ENCODE measurements around the gene SPEF1. TPM values are rescaled to one million over a fixed set of nuclear protein-coding genes. Genes with fewer than 3 reads are reported as not detected.

The SPEF1 gene
- total RNA-seq (2012; rRNA removed) (under 0.01 TPM in 1 of 2 replicates, not detected in the other), polyA plus RNA-seq (2012; rRNA removed) (0.15 and 0.26 TPM in 2 replicates), Bru-seq, nascent RNA (percentile 28 among the genes with signal in this experiment), BruChase-seq, experiment 1, labeled RNA remaining after a 6-hour chase (percentile 23 among the genes with signal in this experiment), BruChase-seq, experiment 2, labeled RNA remaining after a 2-hour chase (percentile 7 among the genes with signal in this experiment)
- polyA plus RNA-seq (2012; cell fraction: cytosol; rRNA removed), result 0.30 and 0.54 TPM in 2 replicates
- polyA plus RNA-seq (2012; cell fraction: nucleus; rRNA removed; ENCODE audit: low replicate concordance), result 0.58 and 0.99 TPM in 2 replicates
- long read RNA-seq, result 0 reads

DNA sequence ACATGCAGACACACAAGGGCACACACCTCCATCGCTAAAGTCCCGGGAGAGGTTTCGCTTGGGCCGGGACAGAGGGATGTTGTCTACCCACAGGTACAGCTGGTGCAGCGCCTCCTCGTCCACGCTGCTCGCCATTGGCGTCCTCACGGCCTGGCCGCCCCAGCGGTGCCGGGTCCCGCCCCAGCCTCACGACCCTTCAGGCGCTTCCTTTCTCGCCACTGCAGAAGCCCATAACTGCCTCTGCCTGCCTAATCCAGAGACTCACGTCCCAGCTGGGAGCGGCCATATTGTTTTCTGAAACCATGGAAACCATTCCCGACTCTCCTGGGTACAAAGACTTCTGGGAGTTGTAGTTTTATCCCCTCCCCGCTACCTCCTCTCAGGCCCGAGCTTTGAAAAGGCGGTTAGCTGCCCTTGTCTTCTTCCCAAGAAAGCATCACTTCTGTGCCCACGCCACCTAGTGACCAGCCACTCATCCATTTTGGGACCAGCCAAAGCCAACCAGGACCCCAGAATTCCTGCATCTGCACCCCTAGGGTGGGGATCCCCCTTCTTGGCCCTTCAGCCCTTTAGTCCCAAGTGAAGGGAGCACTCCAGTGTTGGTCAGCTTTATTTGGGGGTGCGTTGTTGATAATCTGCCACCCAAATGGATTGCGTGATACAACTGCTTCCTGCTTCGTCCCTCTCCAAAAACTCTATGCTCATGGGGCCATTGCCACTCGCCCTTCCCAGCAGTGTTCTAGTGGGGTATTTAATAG lies at the start of gene SPEF1:
SPEF1 (minus strand) TSS at position 296 of the 758 bp plus-strand sequence; CDS start at position 135, 161 bp downstream.
- ATAC-seq (ENCODE audit: low read depth) (peak; percentile 75), DNase-seq (peak; percentile 92)
- no peak within 1 kb of the TSS for H2BK20ac ChIP-seq (ENCODE audit: low read depth, low read length)
- TF ChIP-seq CEBPB (IDR thresholded peaks at IDR 0.05; ENCODE audit: low read depth, low read length), result no peak
- TF ChIP-seq CHD1 (IDR thresholded peaks at IDR 0.05; ENCODE audit: low read depth, low read length), result no peak
- TF ChIP-seq, protein P1, sequence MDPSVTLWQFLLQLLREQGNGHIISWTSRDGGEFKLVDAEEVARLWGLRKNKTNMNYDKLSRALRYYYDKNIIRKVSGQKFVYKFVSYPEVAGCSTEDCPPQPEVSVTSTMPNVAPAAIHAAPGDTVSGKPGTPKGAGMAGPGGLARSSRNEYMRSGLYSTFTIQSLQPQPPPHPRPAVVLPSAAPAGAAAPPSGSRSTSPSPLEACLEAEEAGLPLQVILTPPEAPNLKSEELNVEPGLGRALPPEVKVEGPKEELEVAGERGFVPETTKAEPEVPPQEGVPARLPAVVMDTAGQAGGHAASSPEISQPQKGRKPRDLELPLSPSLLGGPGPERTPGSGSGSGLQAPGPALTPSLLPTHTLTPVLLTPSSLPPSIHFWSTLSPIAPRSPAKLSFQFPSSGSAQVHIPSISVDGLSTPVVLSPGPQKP (IDR thresholded peaks at IDR 0.05; ENCODE audit: borderline replicate concordance, low read depth, low read length), result no peak
- TF ChIP-seq BHLHE40 (IDR thresholded peaks at IDR 0.05; ENCODE audit: low read depth, low read length), result no peak
- TF ChIP-seq POLR2A (IDR thresholded peaks at IDR 0.05; ENCODE audit: low read depth, low read length), result 0 out of 2 replicates have a peak, but pooled peaks have one; percentile 14
- TF ChIP-seq MXI1 (IDR thresholded peaks at IDR 0.05; ENCODE audit: borderline replicate concordance, low read depth, low read length), result peak; percentile 73
- TF ChIP-seq RAD21 (IDR thresholded peaks at IDR 0.05; ENCODE audit: low read length), result peak; percentile 58
- TF ChIP-seq CTCF (conservative IDR thresholded peaks at IDR 0.05; ENCODE audit: low read depth, low read length), result peak; percentile 54
- no peak for TF ChIP-seq NFE2L2 (IDR thresholded peaks at IDR 0.05; ENCODE audit: low read depth, low read length)
- TF ChIP-seq RCOR1 (IDR thresholded peaks at IDR 0.05; ENCODE audit: insufficient replicate concordance, low read length), result no peak
- peak; percentile 56; the same call in 1 of the 2 replicates for TF ChIP-seq SMC3 (IDR thresholded peaks at IDR 0.05; ENCODE audit: low read depth, low read length)
- H4K8ac ChIP-seq (ENCODE audit: low read depth in 2 of 2, low read length in 2 of 2), result no peak within 1 kb of the TSS
- peak within 1 kb of the TSS; percentile 1 for H2AK9ac ChIP-seq (replicated peaks; ENCODE audit: low read depth, low read length, poor library complexity)
- no peak within 1 kb of the TSS for H4K5ac ChIP-seq (ENCODE audit: low read depth, low read length)
- no TSS peak for BruUV-seq (replicated peaks)
- no peak within 1 kb of the TSS for H3K56ac ChIP-seq (ENCODE audit: extremely low read depth, insufficient read depth, low read length)
- H2BK15ac ChIP-seq (ENCODE audit: low read depth, low read length), result no peak within 1 kb of the TSS
- no peak within 1 kb of the TSS for H2BK5ac ChIP-seq (ENCODE audit: low read depth, low read length, poor library complexity, severe bottlenecking)
- H2BK120ac ChIP-seq (ENCODE audit: low read depth, low read length), result no peak within 1 kb of the TSS
- ChIA-PET POLR2A (ENCODE audit: unreplicated experiment) (no interaction called here), CTCF (interaction anchor here (0.7 to 1.2 kb wide), 6 partner anchors 11 to 94 kb away, joined by 3 to 5 read pairs (median 4); partner anchors contain the start of gene ADISSP)
- peaks cover 18% of the 10 kb centered on the region for H3K4me1 ChIP-seq (ENCODE audit: control insufficient read depth, insufficient read depth, low read length)
- H3K9me1 ChIP-seq (ENCODE audit: insufficient read depth, low read length), result peaks cover 20% of the 10 kb centered on the region
- H3K9ac ChIP-seq (ENCODE audit: low read depth, low read length), result no peak within 1 kb of the TSS
- H3K36me3 ChIP-seq (ENCODE audit: control insufficient read depth, insufficient read depth, low read length), result peaks cover 11% of the 10 kb centered on the region
- peaks cover 7 to 40% of the 10 kb centered on the region in 2 experiments; a peak in 3 of 4 replicates for H3K79me1 ChIP-seq (ENCODE audit: low read depth in 1 of 2, low read length in 2 of 2)
- dilution Hi-C loops (cut with HindIII; ENCODE audit: low sequenced_read_pairs, unreplicated experiment), result no loop called here
- H2AFZ ChIP-seq (replicated peaks; ENCODE audit: low read length, poor library complexity), result peak within 1 kb of the TSS; percentile 53
- H3K14ac ChIP-seq (replicated peaks; ENCODE audit: low read depth, low read length), result no peak within 1 kb of the TSS
- in situ Hi-C loops (cut with MboI; ENCODE audit: low sequenced_read_pairs), result loop anchor here (10.0 kb wide), 1 partner anchor 303 kb away; no protein-coding TSS in a partner anchor
- H4K20me1 ChIP-seq (ENCODE audit: insufficient read depth, low read length), result peaks cover 50% of the 10 kb centered on the region
- peaks cover 9% of the 10 kb centered on the region; the same call in 1 of the 2 replicates for H3K27me3 ChIP-seq (ENCODE audit: control insufficient read depth, insufficient read depth, low read length)
- H4K91ac ChIP-seq (ENCODE audit: insufficient read depth, low read depth, low read length), result no peak within 1 kb of the TSS
- H3K18ac ChIP-seq (ENCODE audit: low read depth, low read length), result no peak within 1 kb of the TSS
- H3K4ac ChIP-seq (ENCODE audit: low read depth, low read length), result no peak within 1 kb of the TSS
- no peaks in the 10 kb centered on the region for H3K9me3 ChIP-seq (ENCODE audit: control insufficient read depth, insufficient read depth, low read length)
- peak within 1 kb of the TSS; percentile 80 for H3K4me2 ChIP-seq (ENCODE audit: low read depth, low read length)
- intact Hi-C loops (cut with micrococcal nuclease), result loop anchor here (1.0 kb wide), 2 partner anchors 65 to 105 kb away; no protein-coding TSS in a partner anchor
- 9% methylated on average over 7 of the region's 28 CpGs; no CpG with 5 or more reads in 1 of the 2 experiments for WGBS, 2 experiments (ENCODE audit: extremely low coverage in 2 of 2, insufficient read length in 1 of 2)
- no peak within 1 kb of the TSS for H3K23ac ChIP-seq (ENCODE audit: low read depth, low read length)
- peak within 1 kb of the TSS; percentile 25 for H3K4me3 ChIP-seq (ENCODE audit: insufficient read depth, low read depth, low read length)
- H2AK5ac ChIP-seq (ENCODE audit: low read depth, low read length), result 0 out of 2 replicates have a peak within 1 kb of the TSS, but pooled peaks have one; percentile 7
- no peak within 1 kb of the TSS for H3K27ac ChIP-seq (ENCODE audit: insufficient read depth, low read length)

All from IMR-90 (cell line).